22Rv1 (cell line): ENCODE measurements around the gene IRF2BPL.

ENCODE experiments used
- CTCF ChIP-seq: fragments of 450-650 bp; IDR thresholded peaks from 2 replicates; pipeline ENCODE4 v1.5.1; 2017; ENCODE audit warnings: mild to moderate bottlenecking
- ZFX ChIP-seq: fragments of 450-650 bp; IDR thresholded peaks from 2 replicates; pipeline ENCODE4 v1.6.1; 2017; ENCODE audit warnings: antibody characterized with exemption, borderline replicate concordance

DNA sequence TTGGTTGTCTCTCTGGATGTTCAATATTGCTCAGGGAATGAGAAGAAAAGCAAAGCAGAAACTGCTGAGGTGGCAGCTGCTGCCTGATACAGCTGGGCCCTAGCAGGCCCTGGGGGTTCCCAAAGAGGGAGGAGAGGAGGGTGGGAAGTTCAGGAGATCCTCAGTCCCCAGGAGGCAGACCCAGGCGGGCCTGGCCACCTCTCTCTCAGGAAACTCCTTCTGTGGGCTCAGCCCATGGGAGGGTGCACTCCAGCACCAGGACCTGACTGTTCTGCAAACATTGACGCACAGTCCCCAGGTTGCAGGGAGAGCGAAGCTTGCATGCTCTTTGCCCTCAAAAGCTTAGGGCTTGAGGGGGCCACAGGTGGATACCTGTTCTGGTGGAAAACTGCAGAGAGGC, 29.6 kb downstream of the IRF2BPL start:
- no peak for TF ChIP-seq CTCF
- TF ChIP-seq ZFX, result no peak
